Right ventricle myocardium superior (tissue), 1 donor: ENCODE data around the gene TNFAIP8. TPM values are rescaled to one million over a fixed set of nuclear protein-coding genes. Genes with fewer than 3 reads are reported as not detected.

Experiments used
- ATAC-seq: fragments of 200-7000 bp; cut with Tn5 transposase; one replicate; pipeline ENCODE4 v1.9.1; 2020; ENCODE audit warnings: mild to moderate bottlenecking; ENCODE audit not compliant: poor library complexity
- DNase-seq: peaks from one replicate; pipeline ENCODE4 v3.0.0-alpha.2; 2020
- intact Hi-C: fragments of 100-400 bp; cut with DNase I; formaldehyde crosslinking; loops from one replicate; pipeline ENCODE4 v1.11.2; 2022
- total RNA-seq: library from RNA; stranded (reverse); fragmentation: NEBNext Ultra II Directional; extraction: Animal tissue kit (Norgen Biotek cat#: 25700); gene quantifications from one replicate; pipeline ENCODE4 v1.2.1, GENCODE V29; 2021
- donor health status: DM: no; HTN: yes; CAD: no; lungs with severe emphysema.

Gene TNFAIP8
- total RNA-seq, 1 donor from 2014 or later: 13.6 TPM

- ATAC-seq (no peak), DNase-seq (no peak)
- intact Hi-C loops: no loop called here
Measured at GRCh38 chr5:119341452-119342349, 14.1 kb upstream of the TNFAIP8 start.

DNA sequence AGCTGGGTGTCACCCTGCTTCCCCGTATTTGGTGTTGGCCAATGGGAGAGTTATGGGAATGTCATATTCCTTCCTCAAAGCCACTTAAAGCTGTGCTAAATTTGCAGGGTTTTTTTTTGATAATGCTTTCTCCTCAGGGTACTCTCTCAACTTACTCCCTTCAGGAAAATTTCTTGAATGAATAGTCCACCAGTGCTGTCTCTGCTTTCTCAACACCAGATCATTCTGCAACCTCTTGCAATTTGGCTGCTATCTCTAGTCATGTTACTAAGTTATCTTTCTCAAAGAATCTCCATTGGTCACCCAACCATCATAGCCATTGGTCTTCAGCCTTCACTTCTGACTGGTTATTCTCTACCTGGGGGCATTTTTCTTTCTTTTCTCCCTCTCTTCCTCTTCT lies 13.4 kb upstream of the TNFAIP8 start:
- DNase-seq: no peak
- no peak for ATAC-seq
- intact Hi-C loops: no loop called here

- ATAC-seq (no peak), DNase-seq (no peak)
- intact Hi-C loops: no loop called here
Measured at GRCh38 chr5:119343052-119343451, 12.8 kb upstream of the TNFAIP8 start.

- no peak for DNase-seq
- ATAC-seq: no peak
- intact Hi-C loops: no loop called here
Measured at GRCh38 chr5:119343766-119344165, 12.1 kb upstream of the TNFAIP8 start.

GRCh38 chr5:119344231-119344630 lies 11.6 kb upstream of the TNFAIP8 start:
- intact Hi-C loops: no loop called here
- no peak for ATAC-seq
- DNase-seq: no peak

GRCh38 chr5:119345861-119346260 lies 10.0 kb upstream of the TNFAIP8 start:
- intact Hi-C loops: no loop called here
- ATAC-seq (no peak), DNase-seq (no peak)

DNA sequence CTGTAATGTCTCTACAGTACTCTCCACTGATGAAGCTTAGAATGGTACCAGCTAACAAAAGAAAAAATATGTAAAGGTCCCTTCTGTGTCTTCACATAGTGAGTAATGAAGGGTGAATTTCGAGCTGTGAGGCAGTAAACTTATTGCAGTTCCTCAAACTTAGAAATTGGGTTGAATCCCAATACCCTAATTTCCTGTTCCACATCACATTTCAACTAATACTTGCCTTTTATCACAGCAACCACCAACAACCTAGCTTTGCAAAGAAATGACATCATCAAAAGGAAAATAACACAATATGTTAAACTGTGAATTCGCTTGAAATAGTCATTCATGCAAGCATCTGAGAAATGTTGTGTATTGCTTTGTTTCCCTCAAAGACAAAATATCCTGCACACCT lies 9.4 kb upstream of the TNFAIP8 start:
- intact Hi-C loops: no loop called here
- DNase-seq (no peak), ATAC-seq (no peak)

GRCh38 chr5:119347574-119347973 lies 8.2 kb upstream of the TNFAIP8 start:
- DNase-seq (no peak), ATAC-seq (no peak)
- intact Hi-C loops: no loop called here

GRCh38 chr5:119347991-119348390 lies 7.8 kb upstream of the TNFAIP8 start:
- intact Hi-C loops: no loop called here
- no peak for ATAC-seq

DNA sequence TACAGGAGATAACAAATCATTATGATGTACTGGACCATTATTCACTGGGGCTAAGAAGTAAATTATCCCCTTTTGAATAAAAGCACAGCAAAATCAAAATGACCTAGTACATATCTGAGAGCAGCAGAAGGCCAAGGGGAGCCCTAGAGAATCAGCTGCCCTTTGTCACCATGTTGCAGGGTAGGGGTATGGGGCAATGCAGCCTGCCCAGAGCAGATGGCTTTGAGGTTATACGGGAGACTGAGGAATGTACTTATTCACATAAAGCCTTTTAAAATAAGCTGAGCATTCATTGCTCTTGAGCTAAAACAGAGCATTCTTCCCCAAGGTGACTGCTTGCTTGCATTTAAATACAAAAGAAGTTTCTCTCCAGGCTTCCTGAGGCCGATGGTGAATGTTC lies 2.6 kb upstream of the TNFAIP8 start:
- ATAC-seq (no peak), DNase-seq (no peak)
- intact Hi-C loops: no loop called here

More at GRCh38 chr5:119347991-119348390, 7.8 kb upstream of the TNFAIP8 start:
- DNase-seq: no peak

- intact Hi-C loops: no loop called here
- no peak for ATAC-seq
- DNase-seq: no peak
Measured at GRCh38 chr5:119353686-119354366, 2.0 kb upstream of the TNFAIP8 start.

GRCh38 chr5:119354537-119355243 lies 1.1 kb upstream of the TNFAIP8 start:
- ATAC-seq (no peak), DNase-seq (no peak)
- intact Hi-C loops: no loop called here

DNA sequence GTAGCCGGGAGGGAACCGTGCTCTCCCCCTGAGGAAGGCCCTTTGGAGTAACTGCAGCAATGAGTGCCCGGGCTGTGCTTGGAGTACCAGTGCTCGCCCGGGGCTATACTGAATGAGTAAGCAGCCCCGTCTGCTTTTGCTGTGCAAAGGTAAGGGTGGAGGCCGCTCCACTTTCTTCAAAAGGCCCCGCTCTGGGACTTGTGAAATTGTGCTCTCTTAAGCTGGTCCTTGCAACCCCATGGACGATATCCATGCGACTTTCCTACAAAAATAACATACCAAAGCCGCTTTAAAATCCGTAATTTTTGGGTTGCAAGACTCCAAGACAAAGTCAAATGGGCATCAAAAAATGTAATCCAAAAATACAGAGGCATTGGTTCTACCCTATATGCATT lies 578 bp upstream of the TNFAIP8 start:
- ATAC-seq (peak; percentile 19), DNase-seq (no peak)
- intact Hi-C loops: no loop called here

DNA sequence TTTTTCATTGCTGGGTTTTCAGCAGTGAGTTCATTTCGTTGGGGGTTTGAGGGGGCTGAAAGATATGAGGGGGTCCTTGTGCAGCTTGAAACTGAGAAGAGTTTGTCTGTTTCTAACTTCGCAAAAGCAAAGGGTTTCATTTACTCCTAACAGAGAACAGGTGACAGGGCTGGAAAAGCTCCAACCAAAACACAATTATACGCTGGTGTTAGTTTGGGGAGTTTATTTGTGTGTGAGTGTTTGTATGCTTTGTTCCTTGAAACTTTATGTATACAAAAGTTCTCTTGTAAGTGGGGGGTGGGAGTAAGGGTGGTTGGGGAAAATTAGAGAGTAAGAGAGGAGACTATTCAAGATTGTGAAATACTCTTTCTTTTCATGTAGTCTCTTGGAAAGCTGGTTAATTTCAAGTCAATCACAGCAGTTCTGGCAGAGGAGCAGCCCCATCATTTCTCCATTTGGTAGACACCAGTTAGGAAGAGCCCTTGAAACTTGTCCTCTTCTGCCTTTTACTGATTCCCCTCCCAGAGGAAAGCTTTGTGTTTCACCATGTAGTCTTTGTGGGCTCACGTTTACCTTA lies 881 bp downstream of the TNFAIP8 start:
- ATAC-seq: peak; percentile 12
- no peak for DNase-seq
- intact Hi-C loops: no loop called here

DNA sequence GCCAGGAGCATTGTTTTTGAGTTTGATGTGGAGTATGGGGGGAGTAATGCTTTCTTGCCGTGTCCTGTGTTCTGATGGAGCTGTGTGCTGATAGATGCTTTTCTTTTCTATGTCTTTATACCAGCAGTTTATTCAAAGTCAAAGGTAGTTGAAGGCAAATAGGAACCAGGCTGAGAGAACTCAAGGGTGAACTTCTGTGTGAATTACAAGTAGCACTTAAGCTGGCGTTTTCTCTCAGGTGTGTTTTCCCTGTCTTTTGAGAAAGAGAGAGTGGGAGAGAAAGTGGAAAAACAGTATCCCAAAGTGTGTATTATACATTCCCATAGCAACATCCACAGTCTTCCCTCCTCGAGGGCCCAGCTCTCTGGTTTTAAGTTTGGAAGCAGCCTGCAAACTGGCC lies 1.5 kb downstream of the TNFAIP8 start:
- intact Hi-C loops: no loop called here
- no peak for DNase-seq
- ATAC-seq: no peak

DNA sequence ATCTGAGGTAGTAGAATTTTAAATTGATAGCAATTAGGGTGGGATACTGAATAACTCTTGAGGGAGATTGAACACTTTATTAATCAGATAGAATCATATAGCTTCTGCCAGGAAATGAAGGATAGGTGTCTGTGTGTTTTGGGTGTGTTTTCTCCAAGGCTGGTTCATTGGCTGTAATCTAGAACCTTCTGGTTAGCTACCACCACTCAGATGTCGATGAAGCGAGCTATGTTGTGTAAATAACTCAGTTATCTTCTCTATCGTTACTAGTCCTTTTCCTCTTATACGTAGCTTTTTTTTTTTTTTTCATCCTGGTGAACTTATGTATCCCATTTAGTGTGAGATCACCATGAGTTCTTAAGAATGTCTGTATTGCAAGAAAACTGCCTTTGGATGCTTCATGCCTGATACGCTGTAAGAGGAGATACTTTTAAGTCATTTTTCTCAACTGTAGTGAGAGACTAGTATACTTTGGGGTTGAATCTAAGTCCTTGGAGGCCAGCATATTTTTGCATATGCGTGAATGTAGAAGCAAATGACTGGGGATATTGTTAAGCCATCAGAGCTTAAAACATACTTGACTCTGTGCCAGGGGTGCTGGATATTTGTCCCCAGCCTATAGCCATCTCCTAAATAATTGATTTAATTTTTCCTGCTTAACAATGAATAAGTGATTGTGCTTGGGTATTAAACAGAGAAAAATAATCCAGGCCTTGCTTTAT lies 2.1 kb downstream of the TNFAIP8 start:
- intact Hi-C loops: no loop called here
- DNase-seq (no peak), ATAC-seq (no peak)

- intact Hi-C loops: no loop called here
- DNase-seq: no peak
- no peak for ATAC-seq
Measured at GRCh38 chr5:119358530-119358900, 2.7 kb downstream of the TNFAIP8 start.

- no peak for ATAC-seq
- no peak for DNase-seq
- intact Hi-C loops: no loop called here
Measured at GRCh38 chr5:119358901-119359603, 3.2 kb downstream of the TNFAIP8 start.
